Measurements from ENCODE around the gene RSKR. TPM values are rescaled to one million over a fixed set of nuclear protein-coding genes. Genes with fewer than 3 reads are reported as not detected.

RSKR gene
- 2.0 and 3.8 TPM in 2 replicates for total RNA-seq

GRCh38 chr17:28613931-28614381 lies at the start of gene RSKR:
RSKR (minus strand) TSS chr17:28614185; CDS start chr17:28614161, 24 bp downstream.

GRCh38 chr17:28661635-28662526 lies 47.9 kb upstream of the RSKR start, which contains the start of the genes SDF2 and SUPT6H:
SDF2 (minus strand) TSS chr17:28661906; CDS start chr17:28661876, 30 bp downstream.
SUPT6H (plus strand) TSS chr17:28662205; CDS start chr17:28673402, 11,197 bp downstream.

GRCh38 chr17:28644787-28645575 lies 31.0 kb upstream of the RSKR start, which contains the start of gene BLTP2:
BLTP2 (minus strand) TSS chr17:28645158; CDS start chr17:28645056, 102 bp downstream.

GRCh38 chr17:28598799-28599310 lies 15.1 kb downstream of the RSKR start, which contains the start of gene SPAG5:
SPAG5 (minus strand) TSS chr17:28599025; CDS start chr17:28598946, 79 bp downstream.

GRCh38 chr17:28576758-28577465 lies 37.1 kb downstream of the RSKR start, which contains the start of gene ALDOC:
ALDOC (minus strand) TSS chr17:28576895; CDS start chr17:28575532, 1,363 bp downstream.

GRCh38 chr17:28571361-28572122 lies 42.4 kb downstream of the RSKR start, which contains the start of gene PIGS:
PIGS (minus strand) TSS chr17:28571524; CDS start chr17:28571496, 28 bp downstream.

Other genes with a start within 250 kb of the RSKR start
- gene SEBOX, start 249.0 kb downstream of the RSKR start, total RNA-seq = not detected in 2 replicates
- gene VTN, start 243.9 kb downstream of the RSKR start, total RNA-seq = 0.09 TPM in 1 of 2 replicates, not detected in the other
- gene SARM1, start 242.5 kb downstream of the RSKR start, total RNA-seq = 3.9 and 7.2 TPM in 2 replicates
- gene SLC46A1, start 208.0 kb downstream of the RSKR start, total RNA-seq = 1.9 and 4.0 TPM in 2 replicates
- not detected in 2 replicates for gene SLC13A2, start 140.5 kb downstream of the RSKR start, total RNA-seq
- not detected in 2 replicates for gene FOXN1, start 107.8 kb downstream of the RSKR start, total RNA-seq
- 22.5 and 23.4 TPM in 2 replicates for gene UNC119, start 61.6 kb downstream of the RSKR start, total RNA-seq
- gene PIGS, start 42.7 kb downstream of the RSKR start, total RNA-seq = 26.6 and 49.2 TPM in 2 replicates
- 35.7 and 53.3 TPM in 2 replicates for gene ALDOC, start 37.3 kb downstream of the RSKR start, total RNA-seq
- 2.6 and 7.1 TPM in 2 replicates for gene SPAG5, start 15.2 kb downstream of the RSKR start, total RNA-seq
- 110 and 118 TPM in 2 replicates for gene BLTP2, start 31.0 kb upstream of the RSKR start, total RNA-seq
- gene SDF2, start 47.7 kb upstream of the RSKR start, total RNA-seq = 77.9 and 90.4 TPM in 2 replicates
- 40.3 and 53.1 TPM in 2 replicates for gene SUPT6H, start 48.0 kb upstream of the RSKR start, total RNA-seq
- 1.6 and 2.9 TPM in 2 replicates for gene PROCA1, start 97.7 kb upstream of the RSKR start, total RNA-seq
- gene RAB34, start 103.7 kb upstream of the RSKR start, total RNA-seq = 150 and 173 TPM in 2 replicates
- 733 and 1,314 TPM in 2 replicates for gene RPL23A, start 105.8 kb upstream of the RSKR start, total RNA-seq
- gene TLCD1, start 112.0 kb upstream of the RSKR start, total RNA-seq = 3.3 and 6.1 TPM in 2 replicates
- gene NEK8, start 114.6 kb upstream of the RSKR start, total RNA-seq = 5.0 and 7.2 TPM in 2 replicates
- gene TRAF4, start 129.8 kb upstream of the RSKR start, total RNA-seq = 23.8 and 26.6 TPM in 2 replicates
- gene FAM222B, start 228.6 kb upstream of the RSKR start, total RNA-seq = 1.5 and 1.6 TPM in 2 replicates
- 11.1 and 12.5 TPM in 2 replicates for gene ERAL1, start 240.8 kb upstream of the RSKR start, total RNA-seq

Data from bronchial smooth muscle cell (primary cell).